HFF-Myc (cell line): ENCODE measurements around the gene SH3BP4.
A peak's percentile ranks its signal among the peaks of the same experiment; 100 is the strongest.

ENCODE experiments used
- DNase-seq: peaks from one replicate; pipeline ENCODE4 v3.0.0-alpha.2; 2011; ENCODE audit warnings: low read depth; ENCODE audit errors: extremely low read depth
- H3K4me3 ChIP-seq: replicated peaks from 2 replicates; pipeline ENCODE4 v1.5.1; 2011; ENCODE audit warnings: low read depth, mild to moderate bottlenecking, control low read depth, low read length
- TF ChIP-seq, protein P1 (sequence below): IDR thresholded peaks from 2 replicates; pipeline ENCODE4 v1.5.1; 2012; ENCODE audit warnings: mild to moderate bottlenecking, low read depth, low read length, control low read depth; ENCODE audit errors: missing control alignments

Gene SH3BP4

DNA sequence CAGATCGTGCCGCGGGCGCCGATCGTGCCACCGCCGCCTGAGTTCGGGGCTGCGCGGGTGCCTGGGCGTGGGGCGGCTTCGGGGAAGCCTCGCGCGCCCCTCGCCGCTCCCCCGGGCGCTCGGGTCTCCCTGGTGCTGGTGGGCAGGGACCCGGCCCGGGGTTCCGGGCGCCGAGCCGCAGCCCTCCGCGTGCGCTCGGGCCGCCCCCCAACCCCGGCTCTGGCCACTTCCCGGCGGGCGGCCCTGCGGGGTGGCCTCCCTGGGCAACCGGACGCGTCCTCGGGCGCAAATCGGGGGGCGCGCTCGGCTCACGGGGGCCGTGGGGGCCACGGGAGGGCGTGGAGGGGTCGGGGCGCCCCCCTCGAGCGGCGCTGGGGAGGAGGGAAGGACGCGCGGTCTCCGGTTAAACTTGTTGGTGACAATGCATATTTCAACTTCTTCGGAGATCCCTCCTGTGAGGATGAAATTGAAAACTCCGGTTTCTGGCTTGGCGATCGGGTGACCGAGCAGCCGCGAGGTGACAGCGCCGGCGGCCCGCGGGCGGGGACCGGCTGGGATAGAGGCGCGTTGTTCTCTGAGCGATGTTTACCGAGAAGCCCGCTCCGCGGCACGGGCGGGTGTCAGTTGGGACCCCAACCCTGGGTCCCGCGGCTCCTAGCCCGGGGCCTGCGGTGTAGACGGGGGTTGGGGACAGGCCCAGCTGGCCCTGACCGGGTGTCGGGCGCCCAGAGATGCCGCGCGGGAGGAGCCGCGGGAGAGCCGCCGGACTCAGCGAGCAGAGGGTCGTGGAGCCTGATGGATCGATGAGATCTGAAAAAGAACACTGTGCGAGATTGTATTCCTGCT lies 676 bp downstream of the SH3BP4 start:
- peak overlapping the region; percentile 85 for H3K4me3 ChIP-seq
- TF ChIP-seq, protein P1, sequence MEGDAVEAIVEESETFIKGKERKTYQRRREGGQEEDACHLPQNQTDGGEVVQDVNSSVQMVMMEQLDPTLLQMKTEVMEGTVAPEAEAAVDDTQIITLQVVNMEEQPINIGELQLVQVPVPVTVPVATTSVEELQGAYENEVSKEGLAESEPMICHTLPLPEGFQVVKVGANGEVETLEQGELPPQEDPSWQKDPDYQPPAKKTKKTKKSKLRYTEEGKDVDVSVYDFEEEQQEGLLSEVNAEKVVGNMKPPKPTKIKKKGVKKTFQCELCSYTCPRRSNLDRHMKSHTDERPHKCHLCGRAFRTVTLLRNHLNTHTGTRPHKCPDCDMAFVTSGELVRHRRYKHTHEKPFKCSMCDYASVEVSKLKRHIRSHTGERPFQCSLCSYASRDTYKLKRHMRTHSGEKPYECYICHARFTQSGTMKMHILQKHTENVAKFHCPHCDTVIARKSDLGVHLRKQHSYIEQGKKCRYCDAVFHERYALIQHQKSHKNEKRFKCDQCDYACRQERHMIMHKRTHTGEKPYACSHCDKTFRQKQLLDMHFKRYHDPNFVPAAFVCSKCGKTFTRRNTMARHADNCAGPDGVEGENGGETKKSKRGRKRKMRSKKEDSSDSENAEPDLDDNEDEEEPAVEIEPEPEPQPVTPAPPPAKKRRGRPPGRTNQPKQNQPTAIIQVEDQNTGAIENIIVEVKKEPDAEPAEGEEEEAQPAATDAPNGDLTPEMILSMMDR: no peak
- DNase-seq: no peak

- TF ChIP-seq, protein P1: no peak
- peak overlapping the region; percentile 85 for H3K4me3 ChIP-seq
- no peak for DNase-seq
Observed at GRCh38 chr2:234953116-234954031, 1.6 kb downstream of the SH3BP4 start.

- peak overlapping the region; percentile 85 for H3K4me3 ChIP-seq
- no peak for DNase-seq
- TF ChIP-seq, protein P1: no peak
Observed at GRCh38 chr2:234954551-234954992, 2.8 kb downstream of the SH3BP4 start.

DNA sequence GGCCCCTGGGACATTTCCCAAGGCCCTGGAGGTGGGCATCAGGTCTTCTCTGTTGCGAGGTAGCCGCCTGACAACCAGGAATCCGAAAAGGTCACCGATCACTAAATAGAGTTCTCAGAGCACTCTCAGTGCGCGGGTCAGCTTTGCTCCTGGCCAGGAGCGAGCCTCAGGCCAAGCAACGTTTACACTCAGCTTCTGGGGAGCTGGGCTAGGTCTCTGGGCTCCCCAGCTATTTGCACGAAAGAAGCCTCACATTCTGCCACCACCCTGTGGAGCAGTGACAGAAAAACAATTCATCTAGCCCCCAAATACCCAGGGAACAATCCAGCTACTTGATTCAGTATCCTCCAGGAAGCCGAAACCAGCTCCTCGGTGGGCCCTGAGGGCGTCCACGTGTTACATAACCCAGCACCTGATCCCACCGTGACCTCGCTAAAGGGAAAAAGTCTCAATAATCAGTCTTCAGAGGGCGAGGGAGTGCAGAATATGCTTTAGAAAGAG lies 3.3 kb downstream of the SH3BP4 start:
- DNase-seq: no peak
- TF ChIP-seq, protein P1: no peak
- H3K4me3 ChIP-seq: peak overlapping the region; percentile 85; the same call in 1 of the 2 replicates

DNA sequence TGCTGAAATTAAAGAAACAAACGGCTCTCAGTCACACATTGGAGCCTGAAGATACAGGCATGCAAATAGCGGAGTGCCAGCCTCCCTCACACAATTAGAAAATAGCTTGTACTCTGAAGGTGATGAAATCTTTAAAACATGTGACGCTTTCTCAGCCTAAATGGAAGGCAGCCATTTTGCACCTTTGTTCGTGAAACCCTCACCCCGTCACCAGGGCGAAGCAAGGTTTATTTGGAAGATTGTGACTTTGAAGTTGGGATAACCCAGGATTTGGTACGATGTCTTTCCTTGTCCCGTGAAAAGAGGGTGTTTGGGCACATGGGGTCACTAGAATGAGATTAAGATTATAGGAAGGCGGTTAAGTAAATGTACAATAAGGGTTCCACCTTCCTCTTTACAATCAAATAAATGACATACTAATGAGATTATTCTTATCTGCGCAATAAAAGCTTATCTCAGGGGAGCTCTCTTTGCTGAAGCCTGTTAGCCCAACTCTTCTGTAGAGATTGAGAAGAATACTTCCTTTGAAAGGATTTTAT lies 4.2 kb downstream of the SH3BP4 start:
- no peak for DNase-seq
- H3K4me3 ChIP-seq: no peak overlapping the region
- TF ChIP-seq, protein P1: no peak

- TF ChIP-seq, protein P1: no peak
- no peak for DNase-seq
- no peak overlapping the region for H3K4me3 ChIP-seq
Observed at GRCh38 chr2:234957834-234958135, 6.0 kb downstream of the SH3BP4 start.
